Right renal cortex interstitium (tissue), 3 donors: ENCODE results near the gene TXN2. TPM values are rescaled to one million over a fixed set of nuclear protein-coding genes. Genes with fewer than 3 reads are reported as not detected.
"Not testable (repeated sequence)": the region's sequence is repeated elsewhere in the genome, so short reads cannot be mapped to it uniquely, and the experiment has no call there.

Experiments used
- DNase-seq, 3 donors: peaks; one replicate each; pipeline ENCODE4 v3.0.0-alpha.2; 2013; ENCODE audit warnings: low read depth in 3 of 3, low spot score in 2 of 3
- polyA plus RNA-seq, 3 donors: library from polyadenylated mRNA; unstranded; fragments of 120-200 nt; gene quantifications; one replicate each; pipeline ENCODE4 v1.2.1, GENCODE V29; 2013; ENCODE audit not compliant: insufficient read length in 3 of 3

TXN2 gene
- polyA plus RNA-seq, 3 donors, result 133 to 142 (median 138) TPM

DNA sequence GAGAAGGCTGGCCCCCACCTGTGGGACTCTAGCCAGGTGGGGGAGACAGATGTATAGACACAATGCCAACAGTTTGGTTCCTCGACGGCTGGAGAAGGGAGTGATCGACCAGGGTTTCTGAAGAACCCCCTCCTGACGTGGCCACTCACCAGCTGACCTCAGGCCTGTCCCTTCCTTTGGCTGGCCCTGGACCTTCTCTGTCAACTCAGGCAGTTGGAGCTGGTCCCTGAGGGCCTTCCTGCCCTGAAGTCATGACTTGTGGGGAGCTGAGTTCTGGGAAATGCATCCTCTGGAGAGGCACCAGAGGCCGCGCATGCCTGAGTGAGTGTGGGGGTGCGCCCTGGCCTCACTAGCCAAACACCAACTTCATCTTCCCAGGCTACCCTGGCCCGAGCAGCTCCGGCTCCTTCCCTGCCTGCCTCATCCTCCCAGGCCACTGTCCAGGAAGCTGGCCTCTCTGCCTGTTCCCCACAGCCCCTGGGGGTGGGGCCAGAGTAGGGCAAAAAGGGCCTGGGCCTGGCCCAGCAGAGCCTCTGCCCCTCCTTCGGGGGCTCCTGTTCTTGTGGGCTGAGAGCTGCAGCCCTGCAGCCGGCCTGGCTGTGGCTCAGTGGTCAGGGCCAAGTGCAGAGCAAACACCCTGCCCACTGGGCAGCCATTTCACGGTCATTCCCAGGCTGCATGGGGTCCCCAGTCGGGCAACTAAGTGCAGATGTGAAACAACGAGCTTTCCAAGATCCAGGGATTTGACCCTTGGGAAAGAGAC lies 23.6 kb downstream of the TXN2 start:
- DNase-seq, result no peak

DNA sequence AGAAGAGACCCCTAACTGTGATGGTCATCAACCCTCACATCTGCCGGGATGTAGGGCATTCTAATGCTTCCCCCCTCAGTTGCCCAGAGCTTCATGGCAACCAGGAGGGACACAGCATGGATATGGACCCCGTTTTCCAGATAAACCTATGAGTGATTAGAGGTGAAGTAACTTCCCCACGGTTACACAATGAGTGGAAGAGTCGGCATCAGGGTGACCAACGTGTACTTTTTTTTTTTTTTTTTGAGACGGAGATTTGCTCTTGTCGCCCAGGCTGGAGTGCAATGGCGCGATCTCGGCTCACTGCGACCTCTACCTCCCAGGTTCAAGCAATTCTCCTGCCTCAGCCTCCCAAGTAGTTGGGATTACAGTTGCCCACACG lies 25.0 kb downstream of the TXN2 start:
- DNase-seq, result no peak

DNA sequence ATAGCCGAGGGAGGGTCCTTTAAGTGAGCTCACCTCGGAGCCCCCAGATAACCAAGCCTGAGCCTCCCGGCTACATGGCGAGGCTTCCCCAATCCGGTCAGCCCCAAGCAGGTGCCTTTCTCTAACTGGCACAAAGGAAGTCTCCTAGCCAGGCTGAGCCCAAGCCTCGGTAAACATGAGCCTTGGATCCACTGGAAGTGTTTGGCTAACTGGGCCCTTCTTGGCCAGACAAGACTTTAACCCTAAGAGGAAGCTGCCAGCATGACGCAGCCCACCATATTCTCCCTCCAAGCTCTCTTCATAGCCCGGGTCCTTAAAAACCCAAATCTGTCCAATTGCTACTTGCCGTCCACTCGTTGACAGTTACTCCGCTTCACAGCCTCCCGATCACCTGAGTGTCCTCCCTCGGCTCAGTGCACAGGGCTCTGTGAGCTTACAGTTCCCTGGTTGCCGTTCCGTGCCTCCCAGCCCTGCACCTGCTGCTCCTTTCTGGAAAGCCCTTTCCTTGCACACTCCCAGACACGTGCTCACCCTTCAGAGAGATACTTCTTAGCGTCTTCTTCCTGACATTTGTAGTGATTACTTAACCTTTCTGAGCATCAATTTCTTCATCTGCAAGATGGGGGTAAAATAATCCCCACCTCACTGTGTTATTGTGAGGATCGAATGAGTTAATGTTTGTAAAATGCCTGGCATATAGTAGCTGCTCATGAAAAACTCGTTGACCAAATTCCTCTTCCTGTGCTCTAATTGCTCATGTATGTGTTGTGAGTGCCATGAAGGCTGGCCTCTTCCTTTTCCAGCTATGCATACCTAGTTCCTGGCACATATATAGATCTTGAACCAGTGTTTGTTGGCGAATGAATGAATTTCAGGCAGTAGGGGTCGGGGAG lies 25.6 kb downstream of the TXN2 start:
- no peak for DNase-seq

DNA sequence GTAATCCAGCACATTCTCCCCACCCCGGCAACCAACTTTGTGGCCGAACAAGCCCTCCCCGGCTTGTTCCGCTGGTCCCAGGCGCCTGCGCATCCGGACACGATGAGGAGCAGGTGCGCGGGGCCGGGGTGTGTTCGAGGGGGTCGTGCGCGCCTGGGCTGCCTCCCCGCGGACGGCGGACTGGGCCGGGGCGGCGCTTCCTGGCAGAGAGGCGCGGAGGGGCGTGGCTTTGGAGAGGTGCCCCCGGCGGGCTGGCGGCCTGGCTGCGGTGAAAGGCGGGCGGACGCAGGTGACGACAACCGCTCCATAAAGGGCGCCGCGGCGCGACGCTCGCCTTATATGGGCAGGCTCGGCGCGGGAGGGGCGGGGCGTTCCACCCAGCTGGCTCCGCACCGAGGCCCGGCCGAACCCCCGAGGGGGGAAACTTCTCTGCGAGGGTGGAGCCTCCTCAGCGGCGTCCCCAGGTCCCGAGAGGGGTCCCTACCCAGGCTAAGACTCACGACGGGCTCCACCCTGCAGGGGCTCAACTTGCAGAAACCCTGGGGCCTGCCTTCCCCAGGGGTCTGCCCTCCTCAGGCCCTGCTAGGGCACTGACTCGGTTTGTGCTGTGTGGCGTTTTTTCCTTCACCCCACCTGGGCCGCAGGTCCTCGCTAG lies 26.4 kb downstream of the TXN2 start:
- DNase-seq, result peak in 2 of 3 donors; percentile 62 to 65

DNA sequence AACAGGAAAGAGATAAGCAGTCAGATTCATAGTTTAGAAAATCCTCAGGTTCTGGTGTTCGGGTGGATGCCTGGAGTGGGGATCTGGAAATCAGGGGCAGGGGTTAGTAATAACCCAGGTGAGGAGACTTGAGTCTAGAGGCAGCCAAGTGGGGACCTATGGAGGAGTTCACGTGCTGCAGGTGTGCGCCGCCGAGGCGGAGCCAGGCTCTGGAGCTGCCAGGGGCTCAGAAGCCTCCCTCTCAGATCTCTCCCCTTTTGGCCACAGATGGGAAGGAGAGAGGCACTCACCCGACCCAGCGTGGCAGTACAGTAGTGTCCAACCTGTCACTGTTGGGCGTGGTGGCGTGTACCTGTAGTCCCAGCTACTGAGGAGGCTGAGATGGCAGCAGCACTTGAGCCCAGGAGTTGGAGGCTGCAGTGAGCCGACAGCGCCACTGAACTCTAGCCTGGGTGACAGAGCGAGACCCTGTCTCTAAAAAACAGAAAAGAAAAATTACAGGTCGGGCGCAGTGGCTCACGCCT lies 27.5 kb downstream of the TXN2 start:
- DNase-seq, result no peak

DNA sequence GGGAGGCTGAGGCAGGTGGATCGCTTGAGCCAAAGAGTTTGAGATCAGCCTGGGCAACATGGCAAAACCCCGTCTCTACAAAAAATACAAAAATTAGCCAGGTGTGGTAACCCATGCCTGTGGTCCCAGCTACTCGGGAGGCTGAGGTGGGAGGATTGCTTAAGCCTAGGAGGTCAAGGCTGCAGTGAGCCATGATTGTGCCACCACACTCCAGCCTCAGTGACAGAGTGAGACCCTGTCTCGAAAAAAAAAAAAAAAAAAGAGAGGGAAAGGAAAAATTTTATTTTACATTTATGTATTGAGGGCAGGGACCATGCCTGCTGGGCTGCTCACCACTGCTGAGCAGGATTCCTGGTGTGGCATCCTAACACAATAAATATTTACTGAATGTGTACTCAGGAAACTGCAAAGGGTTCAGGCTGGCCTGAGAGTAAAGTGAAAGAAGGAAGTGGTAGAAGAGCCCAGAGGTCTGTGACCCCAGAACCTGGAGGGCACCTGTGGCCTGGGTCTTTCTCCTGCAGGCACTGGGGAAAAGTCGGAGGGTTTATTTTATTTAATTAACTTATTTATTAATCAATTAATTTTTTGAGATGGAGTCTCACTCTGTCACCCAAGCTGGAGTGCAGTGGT lies 28.3 kb downstream of the TXN2 start:
- DNase-seq, result not testable (repeated sequence)

DNA sequence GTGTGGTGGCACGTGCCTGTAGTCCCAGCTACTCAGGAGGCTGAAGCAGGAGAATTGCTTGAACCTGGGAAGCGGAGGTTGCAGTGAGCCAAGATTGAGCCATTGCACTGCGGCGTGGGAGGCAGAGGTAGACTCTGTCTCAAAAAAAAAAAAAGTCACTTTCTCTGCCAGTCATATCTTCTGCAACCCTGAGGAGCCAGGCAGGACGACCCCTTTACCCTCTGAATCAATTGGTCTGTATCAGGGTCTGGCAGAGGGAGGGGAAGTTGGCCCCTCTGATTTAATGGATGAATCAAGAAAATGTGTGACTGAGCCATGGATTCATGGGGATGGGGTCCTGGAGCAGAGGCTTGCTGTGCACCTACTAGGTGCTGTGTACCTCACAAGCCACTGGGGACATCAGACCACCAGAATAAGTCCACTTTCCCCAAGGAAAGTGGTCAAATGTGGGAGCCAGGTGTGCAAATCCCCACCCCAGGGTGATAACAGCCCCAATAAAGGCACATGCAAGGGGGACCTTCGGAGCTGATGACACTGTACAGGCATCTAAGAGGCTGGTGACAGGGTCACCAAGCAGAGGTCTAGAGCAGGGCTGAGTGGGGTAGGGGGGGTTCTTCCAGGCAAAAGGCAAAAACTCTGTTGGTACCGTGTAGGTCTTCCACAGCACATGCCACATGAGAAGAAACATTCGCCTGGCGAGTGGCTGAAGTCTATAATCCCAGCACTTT lies 29.0 kb downstream of the TXN2 start:
- DNase-seq, result no peak

DNA sequence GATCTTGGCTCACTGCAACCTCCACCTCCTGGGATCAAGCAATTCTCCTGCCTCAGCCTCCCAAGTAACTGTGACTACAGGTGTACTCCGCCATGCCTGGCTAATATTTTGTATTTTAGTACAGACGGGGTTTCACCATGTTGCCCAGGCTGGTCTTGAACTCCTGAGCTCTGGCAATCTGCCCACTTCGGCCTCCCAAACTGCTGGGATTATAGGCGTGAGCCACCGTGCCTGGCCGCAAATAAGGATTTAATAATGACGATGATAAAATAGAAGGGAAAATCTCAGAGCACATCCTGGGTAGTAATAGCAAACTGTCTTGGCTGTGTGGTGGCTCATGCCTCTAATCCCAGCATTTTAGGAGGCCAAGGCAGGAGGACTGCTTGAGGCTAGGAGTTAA lies 30.5 kb downstream of the TXN2 start:
- DNase-seq, result not testable (repeated sequence)

DNA sequence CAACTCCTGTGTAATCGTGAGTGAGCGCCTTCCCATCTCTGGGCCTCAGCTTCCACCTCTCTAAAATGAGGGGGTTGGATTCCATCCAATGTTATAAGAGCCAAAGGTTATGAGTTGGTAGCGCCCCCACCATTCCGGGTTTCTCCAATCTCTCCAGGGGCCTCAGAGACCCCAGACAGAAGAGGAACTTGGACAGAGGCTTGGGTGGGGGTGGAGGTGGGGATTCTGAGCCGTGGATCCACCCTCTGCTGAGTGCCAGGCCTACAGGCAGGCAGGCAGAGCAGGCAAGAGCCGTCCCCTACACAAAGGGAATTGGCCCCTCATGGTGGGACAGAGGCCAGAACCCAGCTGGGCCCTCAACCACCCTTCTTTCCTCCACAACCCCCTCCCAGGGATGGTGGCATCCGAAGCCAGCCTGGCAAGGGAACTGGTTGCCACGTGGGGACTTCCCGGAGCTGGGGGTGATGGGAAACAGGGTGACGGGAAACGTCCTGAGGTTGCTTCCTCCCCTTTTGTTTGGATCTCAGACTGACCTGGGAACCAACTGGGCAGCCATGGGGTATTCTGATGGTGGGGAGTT lies 31.8 kb downstream of the TXN2 start:
- DNase-seq, result no peak

DNA sequence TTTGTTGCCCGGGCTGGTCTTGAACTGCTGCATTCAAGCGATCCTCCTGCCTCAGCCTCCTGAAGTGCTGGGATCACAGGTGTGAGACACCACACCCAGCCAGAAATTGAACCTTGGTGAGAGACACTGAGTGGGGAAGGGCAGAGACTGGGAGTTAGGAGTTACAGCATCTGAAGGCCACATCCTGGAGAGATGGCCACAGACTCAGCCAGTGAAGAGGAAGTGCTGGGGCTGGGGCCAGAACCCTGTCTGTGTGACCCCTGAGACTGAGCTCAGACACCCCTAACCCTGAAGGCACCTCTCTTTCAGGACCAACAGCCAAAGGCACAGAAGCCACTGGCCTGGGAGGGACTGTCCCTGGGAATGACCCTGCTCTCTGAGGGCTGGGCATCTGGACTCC lies 33.8 kb downstream of the TXN2 start:
- DNase-seq, result no peak

DNA sequence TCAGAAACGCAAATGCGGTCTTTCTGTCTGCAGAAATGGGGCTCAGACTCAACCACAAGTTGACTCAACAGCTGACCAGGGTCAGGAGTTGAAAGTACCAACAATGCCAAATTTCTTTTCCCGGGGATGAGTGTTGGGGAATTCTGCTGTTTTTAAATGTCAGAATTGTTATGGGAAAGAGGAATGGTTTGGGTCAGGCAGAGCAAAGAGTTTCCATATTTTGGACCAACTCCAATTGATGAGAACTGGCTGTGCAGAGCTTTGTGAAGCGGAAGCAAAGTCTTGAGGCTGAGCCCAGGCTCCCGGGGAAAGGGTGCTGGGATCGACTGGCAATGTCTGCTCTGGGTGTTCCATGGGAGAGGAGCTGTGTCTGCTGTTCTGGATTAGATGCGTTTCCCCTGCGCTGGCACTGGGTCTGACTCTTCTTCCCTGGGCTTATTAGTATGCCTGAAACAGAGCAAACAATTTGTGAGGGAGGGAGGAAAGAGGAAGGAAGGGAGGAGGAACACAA lies 36.2 kb downstream of the TXN2 start:
- no peak for DNase-seq

DNA sequence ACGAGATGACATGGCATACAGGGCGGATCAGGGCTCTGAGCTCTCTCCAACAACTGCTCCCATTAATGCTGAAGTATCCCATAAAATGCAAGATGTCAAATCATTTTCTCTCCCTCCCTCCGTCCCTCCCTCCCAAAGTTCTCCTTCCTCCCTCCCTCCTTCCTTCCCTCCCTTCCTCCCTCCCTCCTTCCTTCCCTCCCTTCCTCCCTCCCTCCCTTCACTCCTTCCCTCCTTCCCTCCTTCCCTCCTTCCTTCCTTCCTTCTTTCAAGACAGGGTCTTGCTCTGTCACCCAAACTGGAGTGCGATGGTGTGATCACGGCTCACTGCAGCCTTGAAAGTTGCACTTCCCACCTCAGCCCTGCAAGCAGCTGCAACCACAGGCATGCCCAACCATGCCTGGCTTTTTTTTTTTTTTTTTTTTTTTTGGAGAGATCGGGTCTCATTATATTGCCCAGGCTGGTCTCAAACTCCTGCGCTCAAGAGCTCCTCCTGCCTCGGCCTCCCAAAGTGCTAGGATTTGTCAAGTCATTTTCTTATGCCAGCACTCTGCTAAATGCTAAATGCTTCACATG lies 38.2 kb downstream of the TXN2 start:
- DNase-seq, result no peak

DNA sequence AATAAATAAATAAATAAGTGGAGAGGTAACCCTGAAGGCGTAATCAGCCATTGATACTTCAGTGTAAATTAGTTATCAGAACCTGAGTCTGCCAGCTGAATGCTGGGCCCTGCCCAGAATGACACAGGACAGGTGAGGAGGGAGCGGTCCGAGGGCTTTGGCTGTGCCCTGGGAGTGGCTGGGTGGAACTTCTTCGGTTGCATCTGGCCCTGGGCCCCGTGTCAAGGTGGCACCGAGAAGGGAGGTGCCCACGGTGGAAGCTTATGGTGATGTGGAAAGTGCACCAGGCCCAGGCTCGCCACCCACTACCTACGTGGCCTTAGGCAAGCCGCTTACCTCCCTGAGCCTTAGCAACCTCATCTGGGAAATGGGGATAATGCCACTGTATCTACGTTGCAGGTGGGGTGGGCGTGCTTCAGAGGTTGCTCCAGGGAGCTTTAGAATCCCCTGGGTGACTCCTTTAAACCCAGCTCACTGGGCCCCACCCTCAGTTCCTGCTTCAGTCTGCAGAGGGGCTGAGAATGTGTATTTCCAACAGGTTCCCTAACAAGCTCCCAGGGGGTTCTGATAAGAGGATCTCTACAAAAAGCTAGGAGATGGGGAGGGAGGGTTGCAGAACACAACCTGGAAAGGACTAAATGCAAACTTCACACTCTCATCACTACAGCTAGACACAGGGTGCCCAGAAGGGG lies 38.8 kb downstream of the TXN2 start:
- DNase-seq, result no peak

DNA sequence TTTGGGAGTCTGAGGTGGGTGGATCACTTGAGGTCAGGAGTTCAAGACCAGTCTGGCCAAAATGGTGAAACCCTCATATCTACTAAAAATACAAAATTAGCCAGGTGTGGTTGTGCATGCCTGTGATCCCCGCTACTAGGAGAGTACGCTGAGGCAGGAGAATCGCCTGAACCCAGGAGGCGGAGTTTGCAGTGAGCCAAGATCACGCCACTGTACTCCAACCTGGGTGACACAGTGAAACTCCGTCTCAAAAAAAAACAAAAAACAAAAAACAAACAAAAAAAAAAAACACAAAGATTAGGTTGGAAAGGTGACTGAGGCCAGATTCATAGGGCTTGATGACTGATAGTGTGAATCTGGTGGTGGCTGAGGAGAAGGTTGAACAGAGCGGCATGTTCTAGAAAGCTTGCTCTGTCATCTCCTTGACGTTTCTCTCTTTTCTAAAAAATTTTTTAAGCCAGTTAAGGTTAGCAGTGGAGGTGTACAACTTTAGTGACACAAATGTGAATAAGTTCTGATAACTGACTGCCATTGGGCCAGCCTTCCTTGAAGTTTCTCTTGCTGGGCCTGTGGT lies 40.9 kb downstream of the TXN2 start:
- DNase-seq, result no peak

DNA sequence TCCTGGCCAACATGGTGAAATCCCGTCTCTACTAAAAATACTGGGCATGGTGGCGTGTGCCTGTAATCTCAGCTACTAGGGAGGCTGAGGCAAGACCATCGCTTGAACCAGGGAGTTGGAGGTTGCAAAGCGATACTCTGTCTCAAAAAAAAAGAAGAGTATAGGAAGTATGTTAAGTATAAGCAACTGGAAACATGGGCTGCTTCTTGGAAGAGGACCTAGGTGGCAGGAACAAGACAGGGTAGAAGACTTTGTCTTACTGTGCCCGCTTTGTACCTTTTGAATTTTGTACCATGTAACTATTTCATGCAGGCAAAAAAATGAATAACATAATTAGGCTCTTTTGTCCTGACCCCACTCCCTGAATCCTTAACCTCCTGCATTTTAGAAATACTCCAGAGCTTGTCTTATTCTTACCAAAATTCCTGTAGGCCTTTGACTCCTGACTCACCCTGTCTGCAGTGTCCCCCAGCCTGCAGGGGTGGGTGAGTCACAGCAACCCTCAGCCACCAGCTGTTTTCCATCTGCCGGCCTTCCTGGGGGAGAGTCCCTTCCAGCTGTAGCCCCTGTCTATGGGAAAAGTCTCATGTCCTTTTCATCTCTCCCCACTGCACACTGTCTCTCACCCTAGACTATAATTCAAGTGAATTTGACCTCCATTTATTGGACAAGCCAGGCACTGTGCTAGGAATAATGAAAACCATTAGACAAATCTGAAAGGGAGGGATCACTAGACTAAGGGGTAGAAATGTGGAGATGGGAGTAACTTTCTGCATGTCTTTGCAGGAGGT lies 41.8 kb downstream of the TXN2 start:
- no peak for DNase-seq

DNA sequence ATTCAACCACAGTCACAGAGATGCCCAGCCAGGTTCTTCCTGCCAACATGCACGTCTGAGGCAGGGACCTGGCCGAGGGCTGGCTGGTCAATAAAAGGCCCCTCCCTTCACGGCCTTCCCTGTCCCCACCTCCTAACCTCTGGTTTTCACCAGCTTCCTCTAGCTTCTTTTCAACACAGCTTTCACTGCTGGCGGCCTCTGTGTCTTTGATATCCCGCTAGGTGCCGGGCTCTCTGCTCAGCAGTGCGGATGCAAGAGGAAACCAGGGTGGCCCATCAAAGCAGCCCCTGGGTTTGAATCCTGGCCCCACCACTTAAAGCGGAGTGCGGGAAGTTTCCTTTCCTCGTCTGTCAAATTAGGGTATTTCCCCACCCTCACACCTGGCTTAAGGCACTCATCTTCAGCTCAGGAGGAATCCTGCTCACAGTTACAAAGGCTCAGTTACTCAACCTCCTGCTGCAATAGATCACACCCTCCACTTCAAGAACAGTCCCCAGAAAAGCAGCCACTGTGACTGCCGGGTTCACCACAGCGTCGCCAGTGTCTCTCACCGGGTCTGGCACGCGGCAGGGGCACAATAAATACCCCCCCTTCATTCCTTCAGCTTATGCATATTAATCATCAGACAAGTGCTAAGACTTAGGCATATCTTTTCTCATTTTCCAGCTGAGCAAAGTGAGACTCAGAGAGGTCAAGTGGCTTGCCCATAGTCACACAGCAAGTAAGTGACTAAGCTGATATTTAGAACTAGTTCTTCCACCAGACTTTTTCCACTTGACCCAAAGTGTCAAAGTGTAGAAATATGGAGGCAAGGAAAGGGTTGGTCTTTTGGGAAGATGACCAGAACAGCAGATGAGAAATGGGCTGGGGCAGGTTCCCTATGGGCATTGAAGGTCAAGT lies 45.7 kb downstream of the TXN2 start:
- no peak for DNase-seq
